Gastrocnemius medialis (tissue), 4 donors: ENCODE measurements around the gene CDH4. TPM values are rescaled to one million over a fixed set of nuclear protein-coding genes. Genes with fewer than 3 reads are reported as not detected.

Experiments used
- ATAC-seq, 2 donors: fragments of 150-250 bp; one replicate each; pipeline ENCODE4 v1.9.1; 2016
- DNase-seq, 2 donors: peaks; one replicate each; pipeline ENCODE4 v3.0.0-alpha.2; 2019
- H3K27ac ChIP-seq, 4 donors: fragments of 200-600 bp; sonication (generic); 1 replicate in 1 of 4; 2 replicates in 3 of 4; pipeline ENCODE4 v1.5.1; 2016 to 2018; ENCODE audit warnings: mild to moderate bottlenecking in 2 of 4, moderate library complexity in 1 of 4
- H3K27me3 ChIP-seq, 3 donors: fragments of 200-600 bp; sonication (generic) in 2 of 3; 1 replicate in 1 of 3; 2 replicates in 2 of 3; pipeline versions ENCODE4 v1.5.1 to v1.6.0; 2016 to 2019; ENCODE audit warnings: mild to moderate bottlenecking in 1 of 3, moderate library complexity in 1 of 3
- H3K36me3 ChIP-seq, 2 donors: fragments of 200-600 bp; sonication (generic) in 1 of 2; one replicate each; pipeline ENCODE4 v1.5.1; 2017 to 2018
- H3K4me1 ChIP-seq, 2 donors: fragments of 200-600 bp; sonication (generic) in 1 of 2; one replicate each; pipeline ENCODE4 v1.5.1; 2016 to 2017; ENCODE audit warnings: mild to moderate bottlenecking in 2 of 2
- H3K4me3 ChIP-seq, 4 donors: fragments of 200-600 bp; sonication (generic) in 3 of 4; 1 replicate in 1 of 4; 2 replicates in 3 of 4; pipeline ENCODE4 v1.5.1; 2016 to 2019; ENCODE audit warnings: mild to moderate bottlenecking in 2 of 4
- H3K9me3 ChIP-seq, 3 donors: fragments of 200-600 bp; sonication (generic) in 2 of 3; 1 replicate in 1 of 3; 2 replicates in 2 of 3; pipeline ENCODE4 v1.5.1; 2016 to 2019
- CTCF ChIP-seq, 5 experiments: fragments of 450-650 bp in 3 of 5; fragments of 200-600 bp in 2 of 5; sonication (generic) in 2 of 5; IDR thresholded peaks in 4 of 5; conservative IDR thresholded peaks in 1 of 5; 1 replicate in 4 of 5; 2 replicates in 1 of 5; pipeline ENCODE4 v1.5.1; 2016 to 2019; ENCODE audit warnings: antibody characterized with exemption in 5 of 5, mild to moderate bottlenecking in 3 of 5, moderate library complexity in 3 of 5
- POLR2A ChIP-seq, 2 donors: fragments of 450-650 bp; IDR thresholded peaks; one replicate each; pipeline ENCODE4 v1.6.1; 2017; ENCODE audit warnings: antibody characterized with exemption in 2 of 2, mild to moderate bottlenecking in 2 of 2, moderate library complexity in 2 of 2
- in situ Hi-C, 4 donors: fragments of 200-750 bp; cut with MboI; loops; one replicate each; pipeline versions ENCODE4 v1.15.0 to v1.8.0; 2017; ENCODE audit warnings: low sequenced_read_pairs in 4 of 4
- intact Hi-C: fragments of 100-400 bp; cut with DNase I; formaldehyde crosslinking; loops from one replicate; pipeline ENCODE4 v1.15.1; 2023; ENCODE audit warnings: low total_unique reads
- total RNA-seq, 4 donors: library from RNA; depleted of rRNA; stranded (reverse); fragments of >200 nt; gene quantifications; one replicate each; pipeline versions ENCODE4 v1.1.0 to v1.2.3, GENCODE V29; 2016

CDH4 gene
- total RNA-seq, 4 donors from 2014 or later, result 0.38 to 1.2 (median 0.86) TPM

GRCh38 chr20:61643656-61644377 is 391.8 kb downstream of the CDH4 start:
- no peak for TF ChIP-seq POLR2A (IDR thresholded peaks at IDR 0.05)
- no peak for TF ChIP-seq CTCF (IDR thresholded peaks at IDR 0.05 in 4 of 5, conservative IDR thresholded peaks at IDR 0.05 in 1 of 5)
- H3K9me3 ChIP-seq, result no peaks in the 10 kb centered on the region
- no peaks in the 10 kb centered on the region for H3K27me3 ChIP-seq
- ATAC-seq, result no peak
- DNase-seq, result no peak
- H3K36me3 ChIP-seq, result no peaks in the 10 kb centered on the region
- in situ Hi-C loops (no loop called here), intact Hi-C loops (no loop called here)
- no peak overlapping the region for H3K4me3 ChIP-seq
- H3K27ac ChIP-seq, result no peak overlapping the region
- H3K4me1 ChIP-seq, result no peaks in the 10 kb centered on the region

GRCh38 chr20:61644378-61645076 is 392.5 kb downstream of the CDH4 start:
- no peak for ATAC-seq
- Histone ChIP-seq H3K27me3 (no peaks in the 10 kb centered on the region), H3K4me3 (no peak overlapping the region), H3K4me1 (no peaks in the 10 kb centered on the region), H3K9me3 (no peaks in the 10 kb centered on the region), H3K27ac (no peak overlapping the region), H3K36me3 (no peaks in the 10 kb centered on the region)
- DNase-seq, result no peak
- TF ChIP-seq CTCF (IDR thresholded peaks at IDR 0.05 in 4 of 5, conservative IDR thresholded peaks at IDR 0.05 in 1 of 5) (no peak), POLR2A (IDR thresholded peaks at IDR 0.05) (no peak)
- in situ Hi-C loops, result no loop called here
- intact Hi-C loops, result no loop called here

- no peak for DNase-seq
- no peak overlapping the region for H3K27ac ChIP-seq
- no peak overlapping the region for H3K4me3 ChIP-seq
- H3K27me3 ChIP-seq, result no peaks in the 10 kb centered on the region
- intact Hi-C loops (no loop called here), in situ Hi-C loops (no loop called here)
- TF ChIP-seq CTCF (IDR thresholded peaks at IDR 0.05 in 4 of 5, conservative IDR thresholded peaks at IDR 0.05 in 1 of 5), result no peak
- TF ChIP-seq POLR2A (IDR thresholded peaks at IDR 0.05), result no peak
- H3K4me1 ChIP-seq, result no peaks in the 10 kb centered on the region
- ATAC-seq, result no peak
- H3K9me3 ChIP-seq, result no peaks in the 10 kb centered on the region
- no peaks in the 10 kb centered on the region for H3K36me3 ChIP-seq
Observed at GRCh38 chr20:61645732-61646131, 393.7 kb downstream of the CDH4 start.

- TF ChIP-seq CTCF (IDR thresholded peaks at IDR 0.05 in 4 of 5, conservative IDR thresholded peaks at IDR 0.05 in 1 of 5), result no peak
- no peak for TF ChIP-seq POLR2A (IDR thresholded peaks at IDR 0.05)
- in situ Hi-C loops, result no loop called here
- H3K36me3 ChIP-seq, result no peaks in the 10 kb centered on the region
- ATAC-seq, result no peak
- no peaks in the 10 kb centered on the region for H3K4me1 ChIP-seq
- DNase-seq, result no peak
- H3K9me3 ChIP-seq, result no peaks in the 10 kb centered on the region
- H3K27ac ChIP-seq, result no peak overlapping the region
- H3K27me3 ChIP-seq, result no peaks in the 10 kb centered on the region
- no peak overlapping the region for H3K4me3 ChIP-seq
- intact Hi-C loops, result no loop called here
Observed at GRCh38 chr20:61646453-61646852, 394.4 kb downstream of the CDH4 start.
